ENCODE results near the gene UBE2N.

The UBE2N gene

GRCh38 chr12:93407054-93407962 is 34.4 kb downstream of the UBE2N start:
- TF ChIP-seq TEAD4 (IDR thresholded peaks at IDR 0.05) (no peak), YY1 (IDR thresholded peaks at IDR 0.05; ENCODE audit: low read depth) (no peak), NFIC (IDR thresholded peaks at IDR 0.05) (no peak), RAD21 (IDR thresholded peaks at IDR 0.05; ENCODE audit: low read depth) (no peak), CEBPB (IDR thresholded peaks at IDR 0.05) (no peak), USF1 (IDR thresholded peaks at IDR 0.05) (no peak), TCF12 (IDR thresholded peaks at IDR 0.05; ENCODE audit: low read depth) (no peak), EP300 (IDR thresholded peaks at IDR 0.05; ENCODE audit: borderline replicate concordance) (no peak), REST (IDR thresholded peaks at IDR 0.05; ENCODE audit: low read depth) (no peak)

- TF ChIP-seq TCF12 (IDR thresholded peaks at IDR 0.05; ENCODE audit: low read depth) (no peak), FOXM1 (IDR thresholded peaks at IDR 0.05; ENCODE audit: borderline replicate concordance, low read depth) (no peak), EP300 (IDR thresholded peaks at IDR 0.05; ENCODE audit: borderline replicate concordance) (no peak), CREB1 (IDR thresholded peaks at IDR 0.05; ENCODE audit: low read depth) (no peak), ZBTB7A (IDR thresholded peaks at IDR 0.05; ENCODE audit: low read depth) (no peak)
These were observed 36.5 kb downstream of the UBE2N start for GRCh38 chr12:93404961-93405849.

GRCh38 chr12:93403988-93404803 is 37.6 kb downstream of the UBE2N start:
- TF ChIP-seq CEBPB (IDR thresholded peaks at IDR 0.05) (no peak), USF1 (IDR thresholded peaks at IDR 0.05) (no peak), NFIC (IDR thresholded peaks at IDR 0.05) (no peak), TCF12 (IDR thresholded peaks at IDR 0.05; ENCODE audit: low read depth) (no peak), TEAD4 (IDR thresholded peaks at IDR 0.05) (no peak), RAD21 (IDR thresholded peaks at IDR 0.05; ENCODE audit: low read depth) (no peak), MAX (IDR thresholded peaks at IDR 0.05) (no peak), EP300 (IDR thresholded peaks at IDR 0.05; ENCODE audit: borderline replicate concordance) (no peak), REST (IDR thresholded peaks at IDR 0.05; ENCODE audit: low read depth) (no peak), YY1 (IDR thresholded peaks at IDR 0.05; ENCODE audit: low read depth) (no peak), FOXM1 (IDR thresholded peaks at IDR 0.05; ENCODE audit: borderline replicate concordance, low read depth) (no peak), TAF1 (IDR thresholded peaks at IDR 0.05; ENCODE audit: low read depth) (no peak), ZBTB7A (IDR thresholded peaks at IDR 0.05; ENCODE audit: low read depth) (no peak), CREB1 (IDR thresholded peaks at IDR 0.05; ENCODE audit: low read depth) (no peak), EGR1 (IDR thresholded peaks at IDR 0.05) (no peak)

GRCh38 chr12:93402333-93403311 is 39.1 kb downstream of the UBE2N start:
- no peak for TF ChIP-seq CEBPB (IDR thresholded peaks at IDR 0.05)
- no peak for TF ChIP-seq FOXM1 (IDR thresholded peaks at IDR 0.05; ENCODE audit: borderline replicate concordance, low read depth)
- TF ChIP-seq TEAD4 (IDR thresholded peaks at IDR 0.05) = no peak
